ENCODE measurements around the gene SLC35C1. TPM values are rescaled to one million over a fixed set of nuclear protein-coding genes. Genes with fewer than 3 reads are reported as not detected.

SLC35C1 gene
- total RNA-seq, 1 donor from 2014 or later = 31.9 TPM

- Mint-ChIP-seq H3K9me3 (ENCODE audit: low read depth) (no peaks in the 10 kb centered on the region), H3K27me3 (ENCODE audit: low read depth) (peaks cover 31% of the 10 kb centered on the region), H3K4me1 (ENCODE audit: low read depth) (peaks cover 7% of the 10 kb centered on the region), H3K4me3 (ENCODE audit: unreplicated experiment) (no peak overlapping the region), H3K27ac (ENCODE audit: unreplicated experiment) (no peak overlapping the region), H3K36me3 (ENCODE audit: low read depth) (no peaks in the 10 kb centered on the region)
- no peak for TF ChIP-seq CTCF (IDR thresholded peaks at IDR 0.05)
- peak; percentile 64 for DNase-seq (ENCODE audit: low spot score)
These were observed 30.9 kb upstream of the SLC35C1 start for GRCh38 chr11:45773786-45774655.

GRCh38 chr11:45774786-45775185 lies 30.2 kb upstream of the SLC35C1 start:
- Mint-ChIP-seq H3K36me3 (ENCODE audit: low read depth) (no peaks in the 10 kb centered on the region), H3K4me1 (ENCODE audit: low read depth) (peaks cover 7% of the 10 kb centered on the region), H3K27ac (ENCODE audit: unreplicated experiment) (no peak overlapping the region), H3K27me3 (ENCODE audit: low read depth) (peaks cover 28% of the 10 kb centered on the region), H3K4me3 (ENCODE audit: unreplicated experiment) (no peak overlapping the region), H3K9me3 (ENCODE audit: low read depth) (no peaks in the 10 kb centered on the region)
- peak; percentile 56 for DNase-seq (ENCODE audit: low spot score)
- no peak for TF ChIP-seq CTCF (IDR thresholded peaks at IDR 0.05)

- Mint-ChIP-seq H3K9me3 (ENCODE audit: low read depth) (peaks cover 2% of the 10 kb centered on the region), H3K36me3 (ENCODE audit: low read depth) (no peaks in the 10 kb centered on the region), H3K4me1 (ENCODE audit: low read depth) (no peaks in the 10 kb centered on the region), H3K27ac (ENCODE audit: unreplicated experiment) (no peak overlapping the region), H3K4me3 (ENCODE audit: unreplicated experiment) (no peak overlapping the region), H3K27me3 (ENCODE audit: low read depth) (peaks cover 33% of the 10 kb centered on the region)
- DNase-seq (ENCODE audit: low spot score) = no peak
- no peak for TF ChIP-seq CTCF (IDR thresholded peaks at IDR 0.05)
These were observed 27.6 kb upstream of the SLC35C1 start for GRCh38 chr11:45777127-45777969.

GRCh38 chr11:45778341-45778740 lies 26.6 kb upstream of the SLC35C1 start:
- H3K27me3 Mint-ChIP-seq (ENCODE audit: low read depth) = peaks cover 33% of the 10 kb centered on the region
- peaks cover 2% of the 10 kb centered on the region for H3K9me3 Mint-ChIP-seq (ENCODE audit: low read depth)
- no peaks in the 10 kb centered on the region for H3K4me1 Mint-ChIP-seq (ENCODE audit: low read depth)

More at GRCh38 chr11:45778341-45778740, 26.6 kb upstream of the SLC35C1 start:
- no peaks in the 10 kb centered on the region for H3K36me3 Mint-ChIP-seq (ENCODE audit: low read depth)
- H3K4me3 Mint-ChIP-seq (ENCODE audit: unreplicated experiment) = no peak overlapping the region
- TF ChIP-seq CTCF (IDR thresholded peaks at IDR 0.05) = no peak
- H3K27ac Mint-ChIP-seq (ENCODE audit: unreplicated experiment) = no peak overlapping the region
- no peak for DNase-seq (ENCODE audit: low spot score)

Data from chondrocyte (in vitro differentiated cells).